Measurements from ENCODE around the gene CD9. TPM values are rescaled to one million over a fixed set of nuclear protein-coding genes. Genes with fewer than 3 reads are reported as not detected.

CD9 gene
- total and polyA plus RNA-seq, 2 of the 8 experiments (the other 6 are each of a cell fraction or from before 2014, with no cell fraction given): 168 to 319 TPM

- H3K4me2 ChIP-seq (ENCODE audit: insufficient read depth in 1 of 2, low read depth in 2 of 2, low read length in 2 of 2): no peak overlapping the region
- no peak for TF ChIP-seq BRCA1 (IDR thresholded peaks at IDR 0.05; ENCODE audit: low read depth, low read length)
- TF ChIP-seq ATF2 (IDR thresholded peaks at IDR 0.05; ENCODE audit: low read length): no peak
- TF ChIP-seq, protein P1, sequence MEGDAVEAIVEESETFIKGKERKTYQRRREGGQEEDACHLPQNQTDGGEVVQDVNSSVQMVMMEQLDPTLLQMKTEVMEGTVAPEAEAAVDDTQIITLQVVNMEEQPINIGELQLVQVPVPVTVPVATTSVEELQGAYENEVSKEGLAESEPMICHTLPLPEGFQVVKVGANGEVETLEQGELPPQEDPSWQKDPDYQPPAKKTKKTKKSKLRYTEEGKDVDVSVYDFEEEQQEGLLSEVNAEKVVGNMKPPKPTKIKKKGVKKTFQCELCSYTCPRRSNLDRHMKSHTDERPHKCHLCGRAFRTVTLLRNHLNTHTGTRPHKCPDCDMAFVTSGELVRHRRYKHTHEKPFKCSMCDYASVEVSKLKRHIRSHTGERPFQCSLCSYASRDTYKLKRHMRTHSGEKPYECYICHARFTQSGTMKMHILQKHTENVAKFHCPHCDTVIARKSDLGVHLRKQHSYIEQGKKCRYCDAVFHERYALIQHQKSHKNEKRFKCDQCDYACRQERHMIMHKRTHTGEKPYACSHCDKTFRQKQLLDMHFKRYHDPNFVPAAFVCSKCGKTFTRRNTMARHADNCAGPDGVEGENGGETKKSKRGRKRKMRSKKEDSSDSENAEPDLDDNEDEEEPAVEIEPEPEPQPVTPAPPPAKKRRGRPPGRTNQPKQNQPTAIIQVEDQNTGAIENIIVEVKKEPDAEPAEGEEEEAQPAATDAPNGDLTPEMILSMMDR (IDR thresholded peaks at IDR 0.05; ENCODE audit: control extremely low read depth in 1 of 3, insufficient read depth in 1 of 3, low read depth in 1 of 3, low read length in 3 of 3): no peak
- TF ChIP-seq ZNF274 (IDR thresholded peaks at IDR 0.05; ENCODE audit: borderline replicate concordance, extremely low read depth, low read length): no peak
- TF ChIP-seq USF2 (IDR thresholded peaks at IDR 0.05; ENCODE audit: low read length): no peak
Observed at GRCh38 chr12:6231359-6232268, 31.4 kb downstream of the CD9 start.

More at GRCh38 chr12:6231359-6232268, 31.4 kb downstream of the CD9 start:
- no peak overlapping the region for H2AK5ac ChIP-seq (ENCODE audit: low read depth, low read length)
- peaks cover 0 to 7% (median 4%) of the 10 kb centered on the region in 4 experiments; a peak in 6 of 7 replicates for H3K4me1 ChIP-seq (replicated peaks in 1 of 4; ENCODE audit: control insufficient read depth in 3 of 4, insufficient read depth in 4 of 4, low read length in 3 of 4)
- peaks cover 0 to 33% of the 10 kb centered on the region in 2 experiments; a peak in 2 of 4 replicates for H3K79me2 ChIP-seq (ENCODE audit: control insufficient read depth in 1 of 2, insufficient read depth in 2 of 2, low read length in 2 of 2)
- no peak overlapping the region for H3K9ac ChIP-seq (replicated peaks in 1 of 4; ENCODE audit: extremely low read depth in 1 of 4, low read depth in 3 of 4, low read length in 3 of 4)
- H3K56ac ChIP-seq (replicated peaks; ENCODE audit: insufficient read length, low read depth, low read length): no peak overlapping the region
- no peak overlapping the region for H4K5ac ChIP-seq (ENCODE audit: insufficient read length, low read depth, low read length)
- H2BK120ac ChIP-seq (replicated peaks; ENCODE audit: low read depth, low read length): no peak overlapping the region
- H2BK5ac ChIP-seq (ENCODE audit: low read depth, low read length): peak overlapping the region; percentile 6; the same call in 1 of the 2 replicates
- H2BK12ac ChIP-seq (ENCODE audit: low read depth, low read length): no peak overlapping the region
- peaks cover 5% of the 10 kb centered on the region for H3K79me1 ChIP-seq (ENCODE audit: low read depth, low read length)
- no peak overlapping the region for H3K4ac ChIP-seq (replicated peaks; ENCODE audit: insufficient read length, low read depth, low read length)
- no peak for FAIRE-seq
- no peak overlapping the region for H2BK15ac ChIP-seq (ENCODE audit: low read length)
- 88% methylated on average over 5 of the region's 5 CpGs; no CpG with 5 or more reads in 1 of the 2 experiments for WGBS, 2 experiments (ENCODE audit: extremely low coverage in 1 of 2, insufficient coverage in 1 of 2, insufficient read length in 1 of 2, insufficient replicate concordance in 2 of 2, low coverage in 1 of 2, low lambda C conversion rate in 2 of 2, missing lambda C conversion rate in 1 of 2)
- no peak overlapping the region for H2BK20ac ChIP-seq (ENCODE audit: low read length)
- H3K27me3 ChIP-seq (replicated peaks in 1 of 4; ENCODE audit: control insufficient read depth in 3 of 4, extremely low read depth in 1 of 4, insufficient read depth in 3 of 4, low read length in 3 of 4): no peaks in the 10 kb centered on the region
- no peak overlapping the region for H3K18ac ChIP-seq (ENCODE audit: extremely low read depth, low read length)
- CTCF ChIA-PET (ENCODE audit: partially characterized antibody): interaction anchor here (1.0 to 7.7 kb wide), 8 partner anchors 9 to 166 kb away, joined by 3 to 40 read pairs (median 7); no protein-coding TSS in a partner anchor
- H3K4me3 ChIP-seq (ENCODE audit: extremely low read depth in 1 of 4, insufficient read depth in 2 of 4, low read depth in 3 of 4, low read length in 4 of 4): no peak overlapping the region
- no peak overlapping the region for H4K8ac ChIP-seq (ENCODE audit: extremely low read depth, insufficient read depth, low read length)
- 0 out of 2 replicates have a peak overlapping the region, but pooled peaks have one; percentile 2 for H3K27ac ChIP-seq (ENCODE audit: low read depth, low read length)
- H3K9me3 ChIP-seq (ENCODE audit: insufficient read depth in 2 of 2, low read depth in 1 of 2, low read length in 1 of 2): no peaks in the 10 kb centered on the region
- no peak overlapping the region for H4K91ac ChIP-seq (replicated peaks; ENCODE audit: insufficient read length, low read length)
- H3K36me3 ChIP-seq (ENCODE audit: control insufficient read depth in 2 of 4, insufficient read depth in 4 of 4, low read length in 3 of 4): peaks cover 17 to 46% (median 19%) of the 10 kb centered on the region in 4 experiments; a peak in 7 of 8 replicates
- no peak overlapping the region for H3K14ac ChIP-seq (ENCODE audit: insufficient read length)
- POLR2A ChIA-PET (ENCODE audit: partially characterized antibody): interaction anchor here (1.2 to 9.3 kb wide), 5 partner anchors 13 to 32 kb away, joined by 3 to 51 read pairs (median 4); no protein-coding TSS in a partner anchor
- DNase-seq (ENCODE audit: low read depth in 1 of 2, low spot score in 2 of 2): no peak
- no peak overlapping the region for H2AFZ ChIP-seq (ENCODE audit: low read length)
- H3K23ac ChIP-seq (ENCODE audit: insufficient read length): no peak overlapping the region
- H3K23me2 ChIP-seq (ENCODE audit: low read depth, low read length): no peaks in the 10 kb centered on the region
- H4K20me1 ChIP-seq (replicated peaks in 1 of 2; ENCODE audit: control insufficient read depth in 1 of 2, insufficient read depth in 2 of 2, low read length in 2 of 2): peaks cover 2 to 6% of the 10 kb centered on the region in 2 experiments

All from H1 (cell line).